Left renal cortex interstitium (tissue), 4 donors: ENCODE data around the gene C2CD3. TPM values are rescaled to one million over a fixed set of nuclear protein-coding genes. Genes with fewer than 3 reads are reported as not detected.
"Not testable (repeated sequence)": the region's sequence is repeated elsewhere in the genome, so short reads cannot be mapped to it uniquely, and the experiment has no call there.

Experiments used
- DNase-seq, 4 donors: peaks; one replicate each; pipeline ENCODE4 v3.0.0-alpha.2; 2013; ENCODE audit warnings: low read depth in 4 of 4, low spot score in 2 of 4, missing footprints in 1 of 4
- polyA plus RNA-seq, 4 donors: library from polyadenylated mRNA; unstranded; fragments of 120-200 nt; gene quantifications; one replicate each; pipeline ENCODE4 v1.2.1, GENCODE V29; 2013; ENCODE audit not compliant: insufficient read length in 4 of 4

The C2CD3 gene
- polyA plus RNA-seq, 4 donors = 19.6 to 25.2 (median 22.5) TPM

- DNase-seq = no peak
Measured at GRCh38 chr11:74123008-74123448, 47.8 kb downstream of the C2CD3 start.

GRCh38 chr11:74121804-74122203 lies 49.0 kb downstream of the C2CD3 start:
- DNase-seq = no peak

GRCh38 chr11:74120260-74121035 lies 50.4 kb downstream of the C2CD3 start:
- DNase-seq = not testable (repeated sequence)

- no peak for DNase-seq
Measured at GRCh38 chr11:74116719-74117118, 54.1 kb downstream of the C2CD3 start.

GRCh38 chr11:74112877-74113276 lies 57.9 kb downstream of the C2CD3 start:
- no peak for DNase-seq

GRCh38 chr11:74106124-74106523 lies 64.7 kb downstream of the C2CD3 start:
- no peak for DNase-seq

GRCh38 chr11:74102321-74102720 lies 68.5 kb downstream of the C2CD3 start:
- no peak for DNase-seq

GRCh38 chr11:74100735-74101134 lies 70.1 kb downstream of the C2CD3 start:
- no peak for DNase-seq

GRCh38 chr11:74100231-74100630 lies 70.6 kb downstream of the C2CD3 start:
- no peak for DNase-seq

- DNase-seq = no peak
Measured at GRCh38 chr11:74097686-74098237, 73.0 kb downstream of the C2CD3 start.

- no peak for DNase-seq
Measured at GRCh38 chr11:74094393-74094792, 76.4 kb downstream of the C2CD3 start.

GRCh38 chr11:74092425-74092824 lies 78.4 kb downstream of the C2CD3 start:
- DNase-seq = no peak

- no peak for DNase-seq
Measured at GRCh38 chr11:74091549-74091948, 79.3 kb downstream of the C2CD3 start.

GRCh38 chr11:74090701-74091100 lies 80.1 kb downstream of the C2CD3 start:
- no peak for DNase-seq

GRCh38 chr11:74086242-74086884 lies 84.4 kb downstream of the C2CD3 start:
- no peak for DNase-seq

- no peak for DNase-seq
Measured at GRCh38 chr11:74085542-74085892, 85.3 kb downstream of the C2CD3 start.

- no peak for DNase-seq
Measured at GRCh38 chr11:74084796-74085541, 85.8 kb downstream of the C2CD3 start.

GRCh38 chr11:74083927-74084326 lies 86.9 kb downstream of the C2CD3 start:
- not testable (repeated sequence) for DNase-seq

- no peak for DNase-seq
Measured at GRCh38 chr11:74081428-74081827, 89.4 kb downstream of the C2CD3 start.

- DNase-seq = no peak
Measured at GRCh38 chr11:74077193-74077592, 93.6 kb downstream of the C2CD3 start.

GRCh38 chr11:74072721-74073120 lies 98.1 kb downstream of the C2CD3 start:
- DNase-seq = no peak
